NCI-H1694 (cell line): ENCODE results near the gene EXOC6B.

Source experiments
- DNase-seq: peaks from one replicate; lab custom pipeline; 2025; lab: John Stamatoyannopoulos, UW

The EXOC6B gene

DNA sequence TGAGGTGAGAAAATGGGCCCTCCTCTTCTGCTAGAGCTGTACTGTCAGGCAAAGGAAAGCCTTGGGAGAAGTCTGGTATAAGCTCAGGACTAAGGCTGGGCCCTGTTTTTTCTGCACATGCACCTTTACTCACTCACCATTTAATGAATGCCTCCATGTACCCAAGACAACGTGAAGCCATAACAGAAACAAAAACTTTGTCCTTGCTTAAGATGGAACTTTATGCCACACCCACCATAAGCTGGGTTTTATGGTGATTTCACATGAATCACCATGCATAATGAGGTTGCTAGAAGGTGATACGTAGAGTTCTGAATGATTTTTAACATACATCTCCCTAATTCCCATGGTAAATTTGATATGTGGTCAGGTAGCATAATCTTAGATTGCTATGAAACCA is 614.5 kb downstream of the EXOC6B start:
- no peak for DNase-seq

DNA sequence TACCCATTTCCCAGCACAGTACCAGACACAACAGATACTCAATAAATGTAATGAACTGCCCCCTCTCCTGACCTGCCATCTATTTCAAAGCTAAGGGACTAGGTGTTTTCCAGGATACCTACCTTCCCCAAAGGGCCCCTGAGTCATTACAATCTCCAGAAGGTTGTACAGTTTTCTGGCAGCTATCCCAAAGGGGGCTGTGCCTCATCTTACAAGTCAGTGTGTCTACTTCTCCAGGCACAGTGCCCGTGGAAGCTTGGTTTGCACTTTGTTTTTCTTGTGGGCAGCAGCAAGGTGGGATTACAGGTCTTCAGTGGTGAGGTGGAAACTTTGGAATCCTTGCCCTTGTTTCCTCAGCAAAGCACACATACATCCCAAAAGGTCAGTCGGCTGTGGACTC is 615.4 kb downstream of the EXOC6B start:
- no peak for DNase-seq

DNA sequence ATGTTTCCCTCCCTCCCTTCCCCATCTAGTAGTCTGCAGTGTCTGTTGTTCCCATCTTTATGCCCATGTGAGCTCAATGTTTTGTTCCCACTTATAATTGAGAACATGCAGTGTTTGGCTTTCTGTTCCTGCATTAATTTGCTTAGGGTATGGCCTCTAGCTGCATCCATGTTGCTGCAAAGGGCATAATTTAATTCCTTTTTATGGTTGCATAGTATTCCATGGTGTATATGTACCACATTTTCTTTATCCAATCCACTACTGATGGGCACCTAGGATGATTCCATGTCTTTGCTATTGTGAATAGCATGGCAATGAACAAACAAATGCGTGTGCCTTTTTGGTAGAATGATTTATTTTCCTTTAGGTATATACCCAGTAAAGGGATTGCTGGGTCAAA is 617.6 kb downstream of the EXOC6B start:
- DNase-seq, result no peak

DNA sequence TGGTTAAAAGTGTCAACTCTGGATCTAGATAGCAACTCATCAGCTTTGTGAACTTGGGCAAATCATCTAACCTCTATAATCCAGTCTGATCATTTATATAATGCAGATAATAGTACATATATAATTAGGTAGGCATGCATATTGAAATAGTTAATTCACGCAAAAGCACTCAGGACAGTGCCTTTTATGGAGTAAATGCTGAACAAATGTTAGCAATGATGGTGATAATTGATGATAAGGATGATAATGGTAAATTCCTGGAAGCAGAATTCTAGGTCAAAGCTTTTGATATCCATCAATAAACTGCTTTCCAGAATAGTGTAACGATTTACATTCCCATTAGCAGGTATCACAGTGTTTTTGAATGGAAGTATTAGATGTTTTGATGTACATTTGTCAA is 618.5 kb downstream of the EXOC6B start:
- DNase-seq, result no peak

DNA sequence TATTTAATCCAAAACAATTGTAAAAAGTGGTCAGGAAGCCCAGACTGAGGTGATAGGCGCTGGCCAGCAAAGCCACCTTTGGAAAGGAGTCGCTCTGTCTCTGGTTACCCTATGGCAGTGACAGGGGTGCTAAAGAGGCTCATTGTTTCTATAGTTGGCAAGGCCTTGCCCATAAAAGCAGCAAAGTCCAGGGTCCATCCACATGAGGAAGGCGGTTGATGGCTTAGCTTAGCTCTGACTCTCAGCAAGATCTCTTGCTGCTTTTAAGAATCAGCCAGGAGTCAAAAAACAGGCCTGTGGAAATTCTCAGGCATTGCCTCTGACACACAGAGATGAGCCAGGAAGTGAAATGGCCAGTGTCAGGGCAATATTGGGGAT is 620.3 kb downstream of the EXOC6B start:
- DNase-seq, result no peak

DNA sequence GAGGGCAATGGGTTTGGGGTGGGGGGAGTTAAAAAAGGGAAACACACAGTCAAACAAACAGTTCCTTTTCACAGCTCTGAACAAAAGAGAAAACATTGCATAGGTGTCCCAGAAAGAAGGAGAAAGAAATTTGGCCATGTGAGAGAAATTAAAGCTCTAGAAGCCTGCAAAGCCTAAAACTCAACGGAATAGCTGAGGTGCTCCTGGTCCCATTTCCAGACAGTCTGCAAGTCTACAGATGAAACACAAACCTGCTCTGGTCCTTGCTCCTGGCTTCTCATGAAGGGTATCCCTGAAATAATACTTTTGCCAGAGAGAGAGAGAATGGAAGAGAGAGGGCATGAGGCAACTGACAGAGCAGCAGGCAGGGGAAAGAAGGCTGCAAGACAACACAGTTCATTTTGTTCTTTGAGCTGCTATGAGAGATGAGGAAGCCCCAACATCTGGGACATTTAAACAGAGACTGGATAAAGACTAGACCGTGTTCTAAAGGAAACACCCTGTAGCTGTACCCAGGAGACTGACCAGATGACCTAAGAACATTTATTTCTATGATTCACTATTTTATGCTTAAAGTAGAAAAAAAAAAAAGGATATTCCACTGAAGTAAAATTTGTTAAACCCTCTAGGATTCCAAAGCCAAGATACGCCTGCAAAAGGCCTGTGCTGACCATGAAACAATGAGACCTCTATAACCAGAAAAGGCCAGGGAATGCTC is 620.9 kb downstream of the EXOC6B start:
- no peak for DNase-seq

DNA sequence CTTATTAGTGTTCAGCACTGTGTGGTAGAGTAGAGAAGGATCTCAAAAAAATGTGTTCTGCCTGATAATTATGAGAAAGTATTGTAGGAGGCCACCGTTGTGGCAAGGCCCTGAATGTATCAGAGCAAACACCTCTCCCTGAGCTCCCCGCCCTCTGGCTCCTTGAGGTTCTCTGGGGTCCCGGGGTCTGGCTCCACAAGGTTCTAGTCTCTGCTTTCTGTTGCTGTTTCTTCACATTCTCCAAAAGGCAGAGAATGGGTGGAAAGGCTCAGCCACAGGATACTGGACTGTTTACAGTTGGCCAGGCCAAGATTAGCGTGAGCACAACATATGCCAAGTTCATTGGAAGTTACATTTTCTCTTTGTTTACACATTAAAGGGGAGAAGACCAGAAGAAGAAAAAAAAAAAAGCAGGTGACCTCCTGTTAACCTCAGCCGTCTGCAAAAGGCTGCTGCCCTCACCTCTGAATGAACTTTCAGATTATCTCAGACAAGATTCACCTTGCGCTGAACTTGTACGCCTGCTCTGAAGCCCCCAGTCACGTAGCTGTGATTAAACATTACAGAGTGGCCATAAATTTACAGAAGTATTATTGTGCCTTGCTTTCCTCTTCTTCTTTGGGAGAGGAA is 621.6 kb downstream of the EXOC6B start:
- no peak for DNase-seq

DNA sequence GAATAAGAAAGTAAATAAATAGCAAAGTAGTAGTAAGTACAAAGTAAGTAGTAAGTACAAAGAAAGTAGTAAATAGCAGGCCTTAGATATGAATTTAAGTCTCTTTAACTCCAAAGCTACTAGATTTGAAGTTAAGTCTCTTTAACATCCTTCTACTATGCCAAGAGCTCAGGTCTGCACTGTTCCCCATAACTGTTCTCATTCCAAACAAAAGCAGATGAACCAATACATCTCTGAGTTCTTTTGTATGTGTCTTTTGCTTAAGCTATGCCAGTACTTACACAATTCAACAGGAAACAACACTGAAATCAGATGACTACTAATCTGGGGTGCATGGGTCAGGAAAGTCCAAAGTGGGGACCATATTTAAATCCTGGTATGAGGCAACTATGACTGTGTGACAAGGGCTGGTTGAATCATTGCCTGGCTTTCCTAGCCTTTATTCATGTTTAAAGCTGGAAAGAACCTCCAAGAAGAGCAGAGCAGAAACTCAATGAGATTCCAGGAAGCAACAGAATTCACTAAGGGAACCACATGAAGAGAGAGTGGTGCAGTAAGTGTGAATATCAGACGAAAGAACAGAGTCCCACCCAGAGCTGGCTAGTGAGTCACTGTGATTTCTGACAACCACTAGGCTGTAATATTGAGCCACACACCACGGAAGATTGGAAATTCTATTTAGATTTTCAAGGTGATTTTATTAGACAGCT is 627.1 kb downstream of the EXOC6B start:
- no peak for DNase-seq

DNA sequence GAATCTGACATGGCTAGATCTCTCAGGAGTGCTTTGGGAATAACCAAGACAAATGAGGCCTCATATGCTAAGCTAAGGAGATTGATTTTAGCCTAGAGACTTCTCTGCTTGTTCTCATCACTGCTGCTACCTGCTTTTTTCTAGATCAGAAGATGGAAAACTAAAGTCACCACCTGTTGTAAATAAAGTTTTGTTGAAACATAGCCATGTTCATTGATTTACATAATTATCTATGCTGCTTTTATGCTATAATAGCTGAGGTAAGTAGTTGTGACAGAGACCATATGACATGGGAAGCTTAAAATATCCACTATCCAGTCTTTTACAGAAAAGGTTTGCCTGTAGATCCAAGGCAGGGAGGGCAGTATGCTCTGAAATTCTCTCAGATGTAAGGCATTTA is 632.1 kb downstream of the EXOC6B start:
- no peak for DNase-seq

DNA sequence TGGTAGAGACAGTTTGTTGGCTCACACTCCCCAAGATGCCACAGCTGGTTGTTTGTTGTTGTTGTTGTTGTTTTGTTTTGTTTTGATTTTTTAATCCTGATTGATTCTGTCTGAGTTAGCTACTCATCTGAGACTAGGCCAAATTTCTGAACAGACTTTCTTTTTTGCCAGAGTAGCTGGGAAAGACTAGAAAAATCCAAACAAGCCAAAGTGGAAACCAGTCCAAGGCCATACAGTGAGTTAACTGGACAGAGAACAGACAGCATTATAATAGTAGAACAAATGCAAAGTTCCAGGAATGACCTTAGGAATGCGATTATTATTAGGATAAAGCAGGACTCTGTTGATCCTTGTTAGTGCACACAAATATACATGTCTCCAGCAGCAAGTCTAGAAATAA is 634.4 kb downstream of the EXOC6B start:
- no peak for DNase-seq

DNA sequence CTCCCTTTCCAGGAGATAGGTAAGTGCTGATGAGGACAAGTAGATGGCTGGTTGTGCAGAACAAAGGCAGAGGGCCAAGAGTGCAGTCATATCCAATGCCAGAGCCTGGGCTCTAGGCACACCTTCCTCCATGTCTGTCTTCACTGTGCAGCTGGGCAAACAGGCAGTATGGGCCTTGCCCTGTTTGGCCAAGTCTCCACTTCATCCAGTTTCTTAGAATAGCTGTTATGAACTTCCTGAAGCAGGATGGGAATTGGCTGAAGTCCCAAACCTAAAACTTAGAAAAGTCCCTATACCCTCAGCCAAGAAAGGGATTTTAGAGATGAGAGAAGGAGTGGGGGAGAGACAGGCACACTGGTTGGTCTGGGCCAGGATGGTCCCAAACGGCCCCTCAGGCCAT is 640.6 kb downstream of the EXOC6B start:
- no peak for DNase-seq

DNA sequence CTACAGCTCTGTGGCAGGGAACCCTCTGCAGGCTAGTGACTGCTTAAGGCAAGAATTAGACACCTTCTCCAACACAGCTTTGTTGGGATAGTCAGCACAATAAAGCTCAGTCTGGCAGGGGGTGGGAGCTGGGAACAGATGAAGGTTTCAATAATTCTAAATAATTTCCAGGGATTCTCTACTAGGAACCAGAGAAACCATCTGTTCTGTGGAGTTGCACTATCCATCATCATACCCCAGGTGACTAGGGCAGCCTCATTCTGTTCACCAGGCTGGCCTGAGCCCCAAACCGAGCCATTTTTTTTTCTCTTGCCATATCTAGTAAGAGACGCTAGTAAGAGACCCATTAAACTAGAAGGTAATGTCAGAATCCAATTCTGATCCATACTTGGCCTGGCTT is 642.4 kb downstream of the EXOC6B start:
- no peak for DNase-seq

DNA sequence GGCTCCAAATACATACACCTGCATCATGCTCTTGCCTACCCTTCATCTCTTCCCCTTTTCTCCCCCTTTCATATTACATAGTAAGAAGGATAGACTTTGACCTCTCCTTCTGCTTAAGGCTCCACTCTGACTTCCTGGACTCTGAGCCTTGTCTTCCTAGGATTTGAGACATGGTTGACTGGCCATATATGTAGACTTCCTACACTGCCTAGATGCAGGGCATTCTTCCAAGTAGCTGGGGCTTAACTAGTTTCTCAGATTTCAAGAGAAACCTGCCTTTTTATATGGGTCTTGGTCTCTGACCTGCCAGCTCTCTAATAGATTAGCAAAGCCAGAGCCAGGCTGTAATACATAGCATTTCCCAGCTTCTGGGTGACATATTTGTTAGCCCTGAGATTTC is 642.8 kb downstream of the EXOC6B start:
- DNase-seq, result no peak

DNA sequence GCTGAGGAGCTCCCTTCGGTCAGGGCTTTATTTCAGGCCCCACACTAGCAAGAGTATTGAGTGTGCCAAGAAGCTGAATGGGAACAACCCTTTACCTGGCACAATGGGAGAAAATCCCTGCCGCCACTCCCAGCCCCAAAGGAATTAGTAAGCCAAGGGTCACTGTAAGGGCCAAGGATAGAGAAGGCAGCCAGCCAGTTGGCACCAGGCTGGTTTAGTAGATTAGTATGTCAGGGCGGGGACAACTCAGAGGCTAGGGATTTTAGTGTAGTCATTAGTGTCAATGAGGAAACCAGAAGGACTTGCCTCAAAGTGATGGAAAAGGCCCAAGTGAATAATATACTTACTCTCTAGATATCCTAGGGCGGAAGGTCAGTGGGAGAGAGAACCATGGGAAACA is 643.3 kb downstream of the EXOC6B start:
- no peak for DNase-seq

DNA sequence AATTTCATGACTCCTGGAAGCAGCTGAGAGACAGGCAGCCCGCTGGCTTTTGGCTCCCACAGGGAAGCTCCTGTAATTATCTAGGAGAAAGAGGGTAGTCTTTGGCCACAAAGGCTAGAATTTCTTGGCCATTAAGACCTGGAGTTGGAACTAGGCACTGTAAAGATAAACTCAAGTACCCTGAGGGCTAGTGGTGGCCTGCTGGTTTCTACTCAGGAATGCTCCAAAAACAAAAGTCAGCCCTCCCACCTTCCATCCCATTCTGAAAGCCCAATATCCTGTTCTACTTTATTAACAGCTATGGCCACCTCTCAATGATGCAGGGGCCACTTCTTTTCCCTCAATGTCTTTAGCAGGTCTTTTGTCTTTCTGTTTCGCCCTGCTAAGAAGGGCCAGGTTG is 644.2 kb downstream of the EXOC6B start:
- no peak for DNase-seq

DNA sequence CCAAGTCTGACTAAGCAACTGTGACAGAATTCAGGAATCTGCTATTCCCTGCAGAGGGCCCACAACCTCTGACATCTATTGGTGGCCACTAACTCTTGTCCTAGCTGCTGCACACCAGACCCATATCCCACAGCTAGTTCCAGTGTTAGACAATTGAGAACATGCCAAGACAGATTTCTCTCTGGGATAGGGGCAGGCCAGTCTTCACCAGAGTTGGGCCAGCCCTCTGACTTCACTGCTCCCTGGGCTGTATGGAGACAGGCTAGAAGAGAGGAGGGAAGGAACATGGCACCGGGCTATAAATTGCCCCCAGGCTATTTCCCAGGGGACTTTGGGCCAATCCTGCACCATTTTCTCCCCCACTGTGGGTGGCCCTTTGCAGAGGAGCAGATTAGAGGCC is 645.5 kb downstream of the EXOC6B start:
- no peak for DNase-seq

DNA sequence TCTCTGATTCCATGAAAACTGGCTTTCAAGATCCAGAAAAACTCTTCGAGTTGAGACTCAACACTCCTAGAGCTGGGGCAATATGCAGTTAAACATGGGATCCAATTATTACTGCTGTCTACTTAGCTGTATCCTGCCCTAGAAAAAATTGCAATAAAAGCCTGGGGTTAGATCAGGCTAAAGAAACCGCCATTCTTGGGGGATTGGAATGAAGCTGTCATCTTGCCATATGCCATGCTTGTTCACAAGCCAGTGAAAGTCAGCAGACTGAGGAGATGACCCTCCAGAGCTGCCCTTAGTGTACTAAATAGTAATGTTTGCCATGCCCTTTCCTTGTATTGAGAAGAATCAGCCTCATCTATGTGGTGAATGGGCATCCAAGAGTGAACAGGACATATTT is 647.3 kb downstream of the EXOC6B start:
- no peak for DNase-seq

DNA sequence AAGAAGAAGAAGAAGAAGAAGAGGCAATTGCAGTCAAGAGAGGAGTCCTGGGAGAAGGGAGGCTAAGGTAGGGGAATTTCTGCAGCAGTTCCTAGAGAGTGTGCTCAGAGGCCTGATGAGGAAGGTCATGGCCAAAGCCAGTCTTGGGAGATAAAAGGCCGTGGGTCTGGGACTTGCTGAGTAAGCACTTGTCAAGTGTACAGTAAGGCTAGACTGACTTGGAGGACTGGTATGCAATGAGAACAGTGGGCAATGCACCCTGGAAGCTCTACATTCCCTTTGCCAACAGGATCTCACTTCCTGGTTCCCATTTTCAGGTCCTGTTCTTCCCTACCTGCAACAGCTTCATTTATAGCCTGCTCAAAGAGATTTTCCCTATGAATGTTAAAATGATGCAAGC is 649.6 kb downstream of the EXOC6B start:
- no peak for DNase-seq

DNA sequence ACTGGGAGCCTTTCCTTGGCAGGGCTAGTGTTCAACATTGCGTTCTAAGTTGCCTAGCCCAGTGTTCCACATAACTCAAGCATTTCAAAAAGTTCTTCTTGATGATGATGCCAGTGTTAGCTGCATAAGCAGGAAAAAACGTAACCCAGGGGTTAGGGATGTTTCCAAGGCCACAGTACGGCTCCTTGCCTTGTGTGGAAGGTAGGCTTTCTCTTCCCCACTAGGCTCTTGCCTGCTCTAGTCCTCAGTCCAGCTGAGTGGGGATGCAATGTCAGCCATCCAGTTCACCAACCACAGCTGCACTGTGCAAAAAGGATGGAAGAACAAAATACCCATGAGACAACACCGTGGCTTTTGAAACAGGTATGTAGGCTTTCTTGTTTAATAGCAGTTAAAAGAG is 650.2 kb downstream of the EXOC6B start:
- no peak for DNase-seq

DNA sequence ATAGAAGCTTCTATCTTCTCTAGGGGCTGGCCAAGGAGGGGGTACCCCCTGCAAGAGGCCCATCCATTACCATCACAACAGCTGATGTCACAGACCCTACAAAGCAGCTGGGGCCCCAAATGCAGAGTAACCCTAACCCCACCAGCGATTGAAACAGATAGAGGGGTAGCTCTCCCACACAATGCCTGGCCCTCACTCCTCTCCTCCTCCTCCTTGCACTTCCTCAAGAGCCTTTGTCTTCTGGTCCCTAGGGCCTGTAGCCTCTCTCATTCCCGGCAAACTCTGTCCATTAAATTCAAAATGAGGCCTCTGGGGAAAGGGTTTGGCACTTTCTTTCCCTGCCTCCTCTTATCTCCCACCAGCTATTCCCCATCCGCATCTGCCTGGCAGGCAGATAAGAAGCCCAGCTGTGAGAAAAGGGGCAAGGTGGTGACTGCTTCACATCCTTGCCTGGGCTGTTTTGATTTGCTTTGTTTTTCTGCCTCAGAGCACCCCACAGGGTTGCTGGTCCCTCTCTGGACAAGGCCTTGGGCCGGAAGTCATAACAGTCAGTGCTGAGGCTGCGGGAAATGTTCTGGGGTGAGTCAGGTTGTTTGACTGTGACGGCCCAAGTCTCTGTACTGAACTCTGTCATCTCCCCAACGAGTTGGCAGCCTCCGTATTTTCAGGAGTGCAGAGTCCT is 652.1 kb downstream of the EXOC6B start:
- DNase-seq, result no peak

DNA sequence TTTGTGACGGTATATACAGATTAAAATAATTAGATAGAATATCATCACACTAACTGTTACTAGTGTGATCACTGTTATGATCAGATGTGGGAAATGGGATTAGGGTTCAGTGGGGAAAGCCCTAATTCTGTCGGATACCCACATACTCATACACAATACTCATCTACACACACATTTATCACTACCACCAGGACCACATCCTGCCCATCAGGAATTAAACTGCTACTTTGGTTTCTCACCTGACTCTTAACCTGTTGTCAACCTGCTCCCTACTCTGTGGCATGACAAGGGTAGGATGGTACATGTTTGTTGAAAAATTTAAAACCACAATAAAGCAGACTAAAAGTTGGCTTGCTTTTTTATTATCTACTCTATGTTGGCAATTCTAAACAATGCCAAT is 653.4 kb downstream of the EXOC6B start:
- no peak for DNase-seq

DNA sequence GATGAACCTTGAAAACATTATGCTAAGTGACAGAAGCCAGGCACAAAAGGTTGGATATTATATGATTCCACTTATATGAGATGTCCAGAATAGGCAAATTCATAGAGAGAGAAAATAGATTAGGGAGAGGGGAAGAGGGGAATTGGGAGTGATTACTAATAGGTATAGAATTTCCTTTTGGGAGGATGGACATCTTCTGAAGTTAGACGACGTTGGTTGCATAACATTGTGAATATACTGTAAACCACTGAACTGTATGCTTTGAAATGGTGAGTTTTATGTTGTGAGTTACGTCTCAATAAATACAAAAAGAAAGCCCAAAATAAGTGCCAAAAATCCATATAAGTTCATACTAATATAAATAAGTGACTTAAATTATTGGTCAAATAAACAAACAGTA is 659.6 kb downstream of the EXOC6B start:
- DNase-seq, result no peak

DNA sequence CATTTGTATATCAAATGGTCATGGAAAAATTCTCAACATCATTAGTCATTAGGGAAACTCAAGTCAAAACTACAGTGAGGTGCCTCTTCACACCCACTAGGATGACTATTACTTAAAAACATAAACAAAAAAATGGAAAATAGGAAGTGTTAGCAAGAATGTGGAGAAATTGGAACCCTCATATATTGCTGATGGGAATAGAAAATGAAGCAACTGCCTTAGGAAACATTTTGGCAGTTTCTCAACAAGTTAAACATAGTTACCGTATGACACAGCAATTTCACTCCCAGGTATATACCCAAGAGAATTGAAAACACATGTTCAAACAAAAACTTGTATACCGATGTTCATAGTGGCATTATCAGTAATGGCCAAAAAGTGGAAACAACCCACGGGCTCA is 660.0 kb downstream of the EXOC6B start:
- no peak for DNase-seq
